CD14-positive monocyte (primary cell): ENCODE measurements around the gene GAL3ST2. TPM values are rescaled to one million over a fixed set of nuclear protein-coding genes. Genes with fewer than 3 reads are reported as not detected.

Source experiments
- DNase-seq, 3 donors: peaks; one replicate each; pipeline ENCODE4 v3.0.0-alpha.2; 2011 to 2022
- H2AFZ ChIP-seq: 2 replicates; pipeline ENCODE4 v1.6.0; 2012; ENCODE audit warnings: mild to moderate bottlenecking, low read depth, low read length, inconsistent platforms; ENCODE audit not compliant: insufficient read depth, poor library complexity, severe bottlenecking
- H3K27ac ChIP-seq, 2 donors: 1 replicate in 1 of 2; 2 replicates in 1 of 2; pipeline ENCODE4 v1.5.1; 2012 to 2013; ENCODE audit warnings: low read length in 2 of 2, control low read depth in 1 of 2, inconsistent platforms in 1 of 2, low read depth in 1 of 2, mild to moderate bottlenecking in 1 of 2
- H3K27me3 ChIP-seq, 2 donors: one replicate each; pipeline versions ENCODE4 v1.6.0 to v1.6.1; 2011 to 2013; ENCODE audit warnings: low read length in 2 of 2; ENCODE audit not compliant: control insufficient read depth in 2 of 2, insufficient read depth in 2 of 2
- H3K36me3 ChIP-seq, 2 donors: replicated peaks in 1 of 2; 1 replicate in 1 of 2; 2 replicates in 1 of 2; pipeline versions ENCODE4 v1.5.1 to v1.6.1; 2012 to 2013; ENCODE audit warnings: low read length in 2 of 2, control low read depth in 1 of 2, inconsistent platforms in 1 of 2, mild to moderate bottlenecking in 1 of 2; ENCODE audit not compliant: insufficient read depth in 2 of 2, control insufficient read depth in 1 of 2
- H3K4me1 ChIP-seq, 2 donors: 1 replicate in 1 of 2; 2 replicates in 1 of 2; pipeline versions ENCODE4 v1.5.1 to v1.6.1; 2012 to 2013; ENCODE audit warnings: low read length in 2 of 2, control low read depth in 1 of 2, inconsistent platforms in 1 of 2, mild to moderate bottlenecking in 1 of 2, moderate library complexity in 1 of 2; ENCODE audit not compliant: insufficient read depth in 2 of 2, control insufficient read depth in 1 of 2
- H3K4me2 ChIP-seq: replicated peaks from 2 replicates; pipeline ENCODE3; 2012; ENCODE audit warnings: low read length, moderate library complexity, mild to moderate bottlenecking; ENCODE audit not compliant: poor library complexity, severe bottlenecking; ENCODE audit errors: extremely low read depth
- H3K4me3 ChIP-seq, 3 experiments: fragments of 200-600 bp in 1 of 3; sonication (generic) in 1 of 3; replicated peaks in 1 of 3; 1 replicate in 2 of 3; 2 replicates in 1 of 3; pipeline ENCODE4 v1.5.1; 2011 to 2013; ENCODE audit warnings: low read length in 3 of 3, mild to moderate bottlenecking in 3 of 3, control low read depth in 2 of 3, low read depth in 2 of 3, inconsistent platforms in 1 of 3, moderate library complexity in 1 of 3
- H3K79me2 ChIP-seq: 2 replicates; pipeline ENCODE4 v1.6.0; 2012; ENCODE audit warnings: mild to moderate bottlenecking, control low read depth, inconsistent platforms, low read length, moderate library complexity; ENCODE audit not compliant: insufficient read depth
- H3K9ac ChIP-seq: 2 replicates; pipeline ENCODE4 v1.6.0; 2017; ENCODE audit warnings: low read length, mild to moderate bottlenecking; ENCODE audit not compliant: insufficient read depth, poor library complexity, severe bottlenecking
- H3K9me3 ChIP-seq, 2 donors: replicated peaks in 1 of 2; 1 replicate in 1 of 2; 2 replicates in 1 of 2; pipeline versions ENCODE4 v1.5.1 to v1.6.1; 2012 to 2013; ENCODE audit warnings: low read length in 2 of 2, control low read depth in 1 of 2; ENCODE audit not compliant: control insufficient read depth in 1 of 2, insufficient read depth in 1 of 2
- H4K20me1 ChIP-seq: 2 replicates; pipeline ENCODE4 v1.6.0; 2012; ENCODE audit warnings: mild to moderate bottlenecking, low read length, control low read depth, moderate library complexity; ENCODE audit not compliant: insufficient read depth
- H3K27ac Mint-ChIP-seq, 7 donors: one replicate each; pipeline ENCODE4 v1.8.0; 2020; ENCODE audit warnings: mild to moderate bottlenecking in 7 of 7, mixed read lengths in 7 of 7, moderate library complexity in 6 of 7, inconsistent platforms in 2 of 7
- H3K27me3 Mint-ChIP-seq, 3 donors: one replicate each; pipeline ENCODE4 v1.8.0; 2021 to 2022; ENCODE audit warnings: low read depth in 3 of 3, mild to moderate bottlenecking in 3 of 3, mixed read lengths in 3 of 3, moderate library complexity in 3 of 3, inconsistent platforms in 1 of 3
- H3K36me3 Mint-ChIP-seq, 2 donors: one replicate each; pipeline ENCODE4 v1.8.0; 2020; ENCODE audit warnings: mixed read lengths in 2 of 2, inconsistent platforms in 1 of 2, mild to moderate bottlenecking in 1 of 2
- H3K4me1 Mint-ChIP-seq: one replicate; pipeline ENCODE4 v1.8.0; 2020; ENCODE audit warnings: mild to moderate bottlenecking, mixed read lengths
- H3K4me3 Mint-ChIP-seq, 2 donors: one replicate each; pipeline ENCODE4 v1.8.0; 2020; ENCODE audit warnings: mild to moderate bottlenecking in 2 of 2, mixed read lengths in 2 of 2, moderate library complexity in 1 of 2
- H3K9me3 Mint-ChIP-seq, 7 donors: one replicate each; pipeline ENCODE4 v1.8.0; 2020 to 2022; ENCODE audit warnings: mixed read lengths in 7 of 7, mild to moderate bottlenecking in 6 of 7, moderate library complexity in 6 of 7, inconsistent platforms in 2 of 7
- CTCF ChIP-seq: fragments of 200-600 bp; IDR thresholded peaks from one replicate; pipeline ENCODE4 v1.8.0; 2022; ENCODE audit warnings: antibody characterized with exemption, mild to moderate bottlenecking
- WGBS: methylation state at CpG from one replicate; pipeline ENCODE4 v1.1.5; 2013; ENCODE audit warnings: missing lambda C conversion rate; ENCODE audit not compliant: insufficient coverage; 5-methylcytosine and 5-hydroxymethylcytosine counted together
- intact Hi-C, 2 donors: fragments of 100-400 bp; cut with micrococcal nuclease; formaldehyde crosslinking; loops; one replicate each; pipeline versions ENCODE4 v1.15.0 to v1.15.1; 2023
- polyA plus RNA-seq, 3 donors: library from polyadenylated mRNA; depleted of rRNA in 1 of 3; unstranded in 2 of 3; stranded (reverse) in 1 of 3; fragments of 300-500 nt in 2 of 3; fragments of >200 nt in 1 of 3; fragmentation: Illumina TruSeq in 2 of 3; gene quantifications; 1 replicate in 2 of 3; 2 replicates in 1 of 3; pipeline ENCODE4 v1.2.3, GENCODE V29; 2012 to 2021

Gene GAL3ST2
- polyA plus RNA-seq, 3 donors: not detected

GRCh38 chr2:241841181-241842066 lies 64.8 kb downstream of the GAL3ST2 start:
- H3K9me3 Mint-ChIP-seq: peaks cover 0 to 3% (median 0%) of the 10 kb centered on the region in 7 donors
- H3K36me3 ChIP-seq: no peaks in the 10 kb centered on the region
- H3K79me2 ChIP-seq: no peaks in the 10 kb centered on the region
- no peaks in the 10 kb centered on the region for H3K27me3 ChIP-seq
- intact Hi-C loops: no loop called here
- no peak overlapping the region for H3K4me3 ChIP-seq
- H2AFZ ChIP-seq: no peak overlapping the region
- H3K4me1 Mint-ChIP-seq: peaks cover 38% of the 10 kb centered on the region
- H3K9me3 ChIP-seq: no peaks in the 10 kb centered on the region
- H4K20me1 ChIP-seq: no peaks in the 10 kb centered on the region
- peaks cover 14 to 35% of the 10 kb centered on the region in 2 donors for H3K4me1 ChIP-seq
- no peak for DNase-seq
- 88% methylated on average over 18 of the region's 28 CpGs for WGBS
- H3K9ac ChIP-seq: no peak overlapping the region
- H3K4me2 ChIP-seq: no peak overlapping the region
- H3K27ac ChIP-seq: no peak overlapping the region
- peak overlapping the region in 5 of 7 donors; percentile 41 to 81 (median 70) for H3K27ac Mint-ChIP-seq
- H3K27me3 Mint-ChIP-seq: peaks cover 7 to 33% (median 21%) of the 10 kb centered on the region in 3 donors
- peaks cover 4 to 6% of the 10 kb centered on the region in 2 donors for H3K36me3 Mint-ChIP-seq
- H3K4me3 Mint-ChIP-seq: peak overlapping the region; percentile 4 to 17
- no peak for TF ChIP-seq CTCF

- Histone ChIP-seq H3K27me3 (no peaks in the 10 kb centered on the region), H3K4me2 (no peak overlapping the region), H3K36me3 (no peaks in the 10 kb centered on the region), H4K20me1 (no peaks in the 10 kb centered on the region), H2AFZ (no peak overlapping the region), H3K9ac (peak overlapping the region; percentile 67), H3K4me1 (peaks cover 14 to 35% of the 10 kb centered on the region in 2 donors), H3K9me3 (no peaks in the 10 kb centered on the region), H3K4me3 (no peak overlapping the region), H3K27ac (no peak overlapping the region), H3K79me2 (no peaks in the 10 kb centered on the region)
- Mint-ChIP-seq H3K9me3 (peaks cover 0 to 3% (median 0%) of the 10 kb centered on the region in 7 donors), H3K4me1 (peaks cover 38% of the 10 kb centered on the region), H3K27me3 (peaks cover 7 to 34% (median 25%) of the 10 kb centered on the region in 3 donors), H3K36me3 (peaks cover 4 to 6% of the 10 kb centered on the region in 2 donors), H3K27ac (peak overlapping the region in 6 of 7 donors; percentile 16 to 95 (median 70)), H3K4me3 (peak overlapping the region in 1 of 2 donors; percentile 89)
- no peak for DNase-seq
- 100% methylated on average over 3 of the region's 11 CpGs for WGBS
- TF ChIP-seq CTCF: no peak
- intact Hi-C loops: no loop called here
Measured at GRCh38 chr2:241842067-241842415, 65.4 kb downstream of the GAL3ST2 start.
